Sigmoid colon (tissue), 4 donors: Measurements from ENCODE around the gene GPR33.

Source experiments
- EP300 ChIP-seq, 4 donors: sonication (generic); formaldehyde crosslinking; IDR thresholded peaks; one replicate each; pipeline ENCODE4 v1.6.1; 2017; ENCODE audit warnings: antibody characterized with exemption in 4 of 4
- POLR2A ChIP-seq, 2 donors: fragments of 450-650 bp; IDR thresholded peaks; one replicate each; pipeline ENCODE4 v1.6.1; 2016; ENCODE audit warnings: antibody characterized with exemption in 2 of 2, mild to moderate bottlenecking in 2 of 2, moderate library complexity in 2 of 2
- POLR2AphosphoS5 ChIP-seq, 4 donors: sonication (generic); formaldehyde crosslinking; IDR thresholded peaks; one replicate each; pipeline ENCODE4 v1.6.1; 2017; ENCODE audit warnings: antibody characterized with exemption in 4 of 4
- TF ChIP-seq, protein P1 (sequence below), 4 experiments: fragments of 450-650 bp in 3 of 4; fragments of 200-600 bp in 1 of 4; IDR thresholded peaks; one replicate each; pipeline ENCODE4 v1.5.1; 2016 to 2019; ENCODE audit warnings: antibody characterized with exemption in 4 of 4, mild to moderate bottlenecking in 3 of 4, moderate library complexity in 2 of 4

GRCh38 chr14:31529053-31529452, 41.2 kb upstream of the GPR33 start:
- TF ChIP-seq, protein P1, sequence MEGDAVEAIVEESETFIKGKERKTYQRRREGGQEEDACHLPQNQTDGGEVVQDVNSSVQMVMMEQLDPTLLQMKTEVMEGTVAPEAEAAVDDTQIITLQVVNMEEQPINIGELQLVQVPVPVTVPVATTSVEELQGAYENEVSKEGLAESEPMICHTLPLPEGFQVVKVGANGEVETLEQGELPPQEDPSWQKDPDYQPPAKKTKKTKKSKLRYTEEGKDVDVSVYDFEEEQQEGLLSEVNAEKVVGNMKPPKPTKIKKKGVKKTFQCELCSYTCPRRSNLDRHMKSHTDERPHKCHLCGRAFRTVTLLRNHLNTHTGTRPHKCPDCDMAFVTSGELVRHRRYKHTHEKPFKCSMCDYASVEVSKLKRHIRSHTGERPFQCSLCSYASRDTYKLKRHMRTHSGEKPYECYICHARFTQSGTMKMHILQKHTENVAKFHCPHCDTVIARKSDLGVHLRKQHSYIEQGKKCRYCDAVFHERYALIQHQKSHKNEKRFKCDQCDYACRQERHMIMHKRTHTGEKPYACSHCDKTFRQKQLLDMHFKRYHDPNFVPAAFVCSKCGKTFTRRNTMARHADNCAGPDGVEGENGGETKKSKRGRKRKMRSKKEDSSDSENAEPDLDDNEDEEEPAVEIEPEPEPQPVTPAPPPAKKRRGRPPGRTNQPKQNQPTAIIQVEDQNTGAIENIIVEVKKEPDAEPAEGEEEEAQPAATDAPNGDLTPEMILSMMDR (IDR thresholded peaks at IDR 0.05), result no peak
- TF ChIP-seq POLR2A (IDR thresholded peaks at IDR 0.05) (no peak), EP300 (IDR thresholded peaks at IDR 0.05) (no peak), POLR2AphosphoS5 (IDR thresholded peaks at IDR 0.05) (no peak)
